Karpas-422 (cell line): Measurements from ENCODE around the gene PDCD2L. TPM values are rescaled to one million over a fixed set of nuclear protein-coding genes. Genes with fewer than 3 reads are reported as not detected.
"Not testable (repeated sequence)": the region's sequence is repeated elsewhere in the genome, so short reads cannot be mapped to it uniquely, and the experiment has no call there.

Experiments used
- DNase-seq: peaks from one replicate; pipeline ENCODE4 v3.0.0-alpha.2; 2015
- H2AFZ ChIP-seq: fragments of 200-600 bp; sonication (generic); 2 replicates; pipeline ENCODE4 v1.6.1; 2014; ENCODE audit warnings: antibody characterized with exemption, low read length, mixed read lengths
- H3K27ac ChIP-seq: fragments of 200-600 bp; sonication (generic); 2 replicates; pipeline ENCODE4 v1.5.1; 2014; ENCODE audit warnings: mild to moderate bottlenecking, low read length, moderate library complexity
- H3K27me3 ChIP-seq: fragments of 200-600 bp; sonication (generic); 2 replicates; pipeline ENCODE4 v1.6.1; 2014; ENCODE audit warnings: low read length, mixed read lengths
- H3K36me3 ChIP-seq: fragments of 200-600 bp; sonication (generic); 2 replicates; pipeline ENCODE4 v1.6.1; 2014; ENCODE audit warnings: low read length, mixed read lengths; ENCODE audit not compliant: insufficient read depth
- H3K4me1 ChIP-seq: fragments of 200-600 bp; sonication (generic); 2 replicates; pipeline ENCODE4 v1.6.1; 2014; ENCODE audit warnings: mild to moderate bottlenecking, low read length, mixed read lengths
- H3K4me2 ChIP-seq: fragments of 200-600 bp; sonication (generic); 2 replicates; pipeline ENCODE4 v1.6.1; 2014; ENCODE audit warnings: low read length, low read depth, mild to moderate bottlenecking; ENCODE audit not compliant: poor library complexity, severe bottlenecking
- H3K4me3 ChIP-seq: fragments of 200-600 bp; sonication (generic); 2 replicates; pipeline ENCODE4 v1.5.1; 2014; ENCODE audit warnings: mild to moderate bottlenecking, antibody characterized with exemption, low read length, mixed read lengths
- H3K79me2 ChIP-seq: fragments of 200-600 bp; sonication (generic); 2 replicates; pipeline ENCODE4 v1.6.1; 2014; ENCODE audit warnings: mild to moderate bottlenecking, low read length, mixed read lengths
- H3K9ac ChIP-seq: fragments of 200-600 bp; sonication (generic); 2 replicates; pipeline ENCODE4 v1.6.0; 2014; ENCODE audit warnings: low read length
- H3K9me2 ChIP-seq: fragments of 200-600 bp; sonication (generic), shearing (Covaris generic); replicated peaks from 2 replicates; pipeline ENCODE4 v1.6.0; 2014; ENCODE audit warnings: mild to moderate bottlenecking, low read length, moderate library complexity; ENCODE audit not compliant: insufficient read depth
- H3K9me3 ChIP-seq: fragments of 300-700, 200-600 bp; sonication (generic); 2 replicates; pipeline ENCODE4 v1.6.1; 2014; ENCODE audit warnings: low read length, mixed read lengths
- H4K20me1 ChIP-seq: fragments of 200-600 bp; sonication (generic); 2 replicates; pipeline ENCODE4 v1.6.1; 2014; ENCODE audit warnings: mild to moderate bottlenecking, antibody characterized with exemption, low read length, low read depth; ENCODE audit not compliant: insufficient read depth
- total RNA-seq: library from RNA; depleted of rRNA; stranded (reverse); fragments of >200 nt; shearing (Covaris generic); gene quantifications from 2 replicates; pipeline ENCODE4 v1.2.3, GENCODE V29; 2014; ENCODE audit warnings: low replicate concordance

The PDCD2L gene
- total RNA-seq, 1 experiment from 2014 or later, result 38.1 TPM

- H3K4me3 ChIP-seq, result no peak overlapping the region
- no peaks in the 10 kb centered on the region for H3K9me3 ChIP-seq
- no peaks in the 10 kb centered on the region for H3K27me3 ChIP-seq
- H3K36me3 ChIP-seq, result peaks cover 82% of the 10 kb centered on the region
- H3K9ac ChIP-seq, result no peak overlapping the region
- DNase-seq, result no peak
- no peaks in the 10 kb centered on the region for H3K4me1 ChIP-seq
- no peak overlapping the region for H3K27ac ChIP-seq
- H4K20me1 ChIP-seq, result 0 out of 2 replicates have a peak, but pooled peaks cover 4% of the 10 kb centered on the region
- no peak overlapping the region for H3K4me2 ChIP-seq
- no peak overlapping the region for H2AFZ ChIP-seq
- peaks cover 26% of the 10 kb centered on the region for H3K79me2 ChIP-seq
- no peaks in the 10 kb centered on the region for H3K9me2 ChIP-seq
Observed at GRCh38 chr19:34381399-34382251, 22.6 kb upstream of the PDCD2L start.

GRCh38 chr19:34382471-34382870, 21.7 kb upstream of the PDCD2L start:
- Histone ChIP-seq H4K20me1 (0 out of 2 replicates have a peak, but pooled peaks cover 4% of the 10 kb centered on the region), H3K4me2 (no peak overlapping the region), H3K79me2 (peaks cover 26% of the 10 kb centered on the region), H3K36me3 (peaks cover 89% of the 10 kb centered on the region), H3K9me3 (no peaks in the 10 kb centered on the region), H3K27ac (no peak overlapping the region), H3K9me2 (no peaks in the 10 kb centered on the region), H3K4me1 (no peaks in the 10 kb centered on the region), H3K27me3 (no peaks in the 10 kb centered on the region), H2AFZ (no peak overlapping the region), H3K9ac (no peak overlapping the region), H3K4me3 (no peak overlapping the region)
- DNase-seq, result no peak

- H3K4me1 ChIP-seq, result no peaks in the 10 kb centered on the region
- no peaks in the 10 kb centered on the region for H3K9me3 ChIP-seq
- peaks cover 92% of the 10 kb centered on the region for H3K36me3 ChIP-seq
- no peak for DNase-seq
- H3K27ac ChIP-seq, result no peak overlapping the region
- no peak overlapping the region for H3K9ac ChIP-seq
- no peak overlapping the region for H3K4me3 ChIP-seq
- H4K20me1 ChIP-seq, result no peaks in the 10 kb centered on the region
- H2AFZ ChIP-seq, result no peak overlapping the region
- H3K79me2 ChIP-seq, result peaks cover 22% of the 10 kb centered on the region
- no peak overlapping the region for H3K4me2 ChIP-seq
- no peaks in the 10 kb centered on the region for H3K9me2 ChIP-seq
- H3K27me3 ChIP-seq, result no peaks in the 10 kb centered on the region
Observed at GRCh38 chr19:34383599-34383998, 20.6 kb upstream of the PDCD2L start.

DNA sequence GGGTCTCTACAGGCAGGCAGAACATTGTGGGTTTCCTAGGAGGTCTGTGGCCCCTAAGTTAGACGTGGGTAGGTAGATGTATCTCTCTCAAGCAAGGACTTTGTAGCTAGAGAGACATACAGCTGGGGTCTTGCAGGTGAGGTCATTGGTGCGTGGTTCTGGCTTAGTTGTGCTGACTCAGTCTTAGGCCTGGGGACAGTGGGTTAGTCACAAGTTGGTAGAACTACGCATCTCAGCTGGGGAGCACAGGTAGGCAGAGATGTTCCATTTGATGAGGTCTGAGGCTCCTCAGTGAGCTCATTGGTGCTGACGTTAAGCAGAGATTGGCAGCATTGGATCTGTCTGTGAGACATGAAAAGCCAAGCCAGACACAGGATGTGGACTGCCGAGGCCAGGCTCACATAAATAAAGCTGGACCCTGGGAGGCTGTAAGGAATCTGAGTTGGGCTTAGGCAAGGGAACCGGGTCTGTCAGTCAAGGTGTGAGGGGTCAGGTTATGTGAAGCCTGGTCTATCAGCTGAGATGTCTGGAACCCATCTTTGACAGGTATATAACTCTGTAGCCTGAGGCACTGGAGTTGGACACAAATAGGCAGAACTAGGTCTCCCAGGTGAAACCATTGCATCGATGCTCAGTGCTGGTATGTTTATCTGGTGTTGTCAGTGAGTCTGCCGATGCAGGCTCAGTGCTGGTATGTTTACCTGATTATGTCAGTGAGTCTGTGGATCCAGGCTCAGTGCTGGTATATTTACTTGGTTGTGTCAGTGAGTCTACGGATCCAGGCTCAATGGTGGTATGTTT, 17.4 kb upstream of the PDCD2L start:
- H3K36me3 ChIP-seq, result peaks cover 93% of the 10 kb centered on the region
- H4K20me1 ChIP-seq, result no peaks in the 10 kb centered on the region
- no peak overlapping the region for H2AFZ ChIP-seq
- H3K4me2 ChIP-seq, result no peak overlapping the region
- no peak overlapping the region for H3K4me3 ChIP-seq
- H3K27me3 ChIP-seq, result no peaks in the 10 kb centered on the region
- H3K9me3 ChIP-seq, result no peaks in the 10 kb centered on the region
- no peak for DNase-seq
- H3K27ac ChIP-seq, result no peak overlapping the region
- no peaks in the 10 kb centered on the region for H3K9me2 ChIP-seq
- no peak overlapping the region for H3K9ac ChIP-seq
- no peaks in the 10 kb centered on the region for H3K4me1 ChIP-seq
- peaks cover 35% of the 10 kb centered on the region for H3K79me2 ChIP-seq

DNA sequence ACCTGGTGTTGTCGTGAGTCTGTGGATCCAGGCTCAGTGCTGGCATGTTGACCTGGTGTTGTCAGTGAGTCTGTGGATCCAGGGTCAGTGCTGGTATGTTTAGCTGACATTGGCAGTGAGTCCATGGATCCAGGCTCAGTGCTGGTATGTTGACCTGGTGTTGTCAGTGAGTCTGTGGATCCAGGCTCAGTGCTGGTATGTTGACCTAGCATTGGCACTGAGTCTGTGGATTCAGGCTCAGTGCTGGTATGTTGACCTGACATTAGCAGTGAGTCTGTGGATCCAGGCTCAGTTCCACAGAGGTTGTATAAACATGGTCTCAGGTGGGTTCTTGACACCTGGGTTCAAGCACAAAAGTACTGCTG, 16.8 kb upstream of the PDCD2L start:
- Histone ChIP-seq H3K9me2 (no peaks in the 10 kb centered on the region), H3K9ac (no peak overlapping the region), H3K27ac (no peak overlapping the region), H3K36me3 (peaks cover 91% of the 10 kb centered on the region), H2AFZ (no peak overlapping the region), H3K9me3 (no peaks in the 10 kb centered on the region), H4K20me1 (0 out of 2 replicates have a peak, but pooled peaks cover 3% of the 10 kb centered on the region), H3K79me2 (peaks cover 33% of the 10 kb centered on the region), H3K4me2 (no peak overlapping the region), H3K4me1 (no peaks in the 10 kb centered on the region), H3K27me3 (no peaks in the 10 kb centered on the region), H3K4me3 (no peak overlapping the region)
- DNase-seq, result no peak

- Histone ChIP-seq H3K79me2 (peaks cover 31% of the 10 kb centered on the region), H3K36me3 (peaks cover 78% of the 10 kb centered on the region)
- not testable (repeated sequence) for DNase-seq, H3K9ac ChIP-seq, H3K4me3 ChIP-seq, H3K4me1 ChIP-seq, H3K9me2 ChIP-seq, H3K9me3 ChIP-seq, H3K4me2 ChIP-seq, H3K27ac ChIP-seq, H2AFZ ChIP-seq, H3K27me3 ChIP-seq, H4K20me1 ChIP-seq
Observed at GRCh38 chr19:34388745-34389144, 15.5 kb upstream of the PDCD2L start.

- 0 out of 2 replicates have a peak, but pooled peaks cover 11% of the 10 kb centered on the region for H4K20me1 ChIP-seq
- no peak for DNase-seq
- H2AFZ ChIP-seq, result no peak overlapping the region
- no peaks in the 10 kb centered on the region for H3K9me3 ChIP-seq
- H3K79me2 ChIP-seq, result peaks cover 15% of the 10 kb centered on the region
- H3K4me2 ChIP-seq, result no peak overlapping the region
- no peaks in the 10 kb centered on the region for H3K9me2 ChIP-seq
- no peak overlapping the region for H3K27ac ChIP-seq
- no peaks in the 10 kb centered on the region for H3K27me3 ChIP-seq
- no peaks in the 10 kb centered on the region for H3K4me1 ChIP-seq
- no peak overlapping the region for H3K9ac ChIP-seq
- H3K4me3 ChIP-seq, result no peak overlapping the region
- H3K36me3 ChIP-seq, result peaks cover 59% of the 10 kb centered on the region
Observed at GRCh38 chr19:34391813-34392212, 12.4 kb upstream of the PDCD2L start.

GRCh38 chr19:34393031-34393430, 11.2 kb upstream of the PDCD2L start:
- Histone ChIP-seq H3K27ac (no peak overlapping the region), H3K9ac (no peak overlapping the region), H3K4me1 (no peaks in the 10 kb centered on the region), H3K79me2 (peaks cover 15% of the 10 kb centered on the region), H3K9me2 (no peaks in the 10 kb centered on the region), H3K4me2 (no peak overlapping the region), H3K9me3 (no peaks in the 10 kb centered on the region), H2AFZ (no peak overlapping the region), H4K20me1 (0 out of 2 replicates have a peak, but pooled peaks cover 11% of the 10 kb centered on the region), H3K36me3 (peaks cover 51% of the 10 kb centered on the region), H3K4me3 (no peak overlapping the region), H3K27me3 (no peaks in the 10 kb centered on the region)
- DNase-seq, result no peak
